Activated effector memory CD4-positive, alpha-beta T cell treated with Interleukin-2 at 50 U/mL for 16 hours (primary cell): ENCODE measurements around the gene KCP.

Experiments used
- DNase-seq: peaks from one replicate; pipeline ENCODE4 v3.0.0-alpha.2; 2020

The KCP gene

GRCh38 chr7:128854396-128854795, 56.1 kb downstream of the KCP start:
- no peak for DNase-seq

- DNase-seq, result no peak
Measured at GRCh38 chr7:128853799-128854198, 56.7 kb downstream of the KCP start.

GRCh38 chr7:128852537-128853254, 57.8 kb downstream of the KCP start:
- no peak for DNase-seq

GRCh38 chr7:128849804-128850490, 60.6 kb downstream of the KCP start:
- no peak for DNase-seq

- DNase-seq, result no peak
Measured at GRCh38 chr7:128849156-128849515, 61.4 kb downstream of the KCP start.

- DNase-seq, result no peak
Measured at GRCh38 chr7:128848289-128849155, 62.0 kb downstream of the KCP start.

GRCh38 chr7:128847721-128848211, 62.7 kb downstream of the KCP start:
- DNase-seq, result no peak

GRCh38 chr7:128846781-128847444, 63.6 kb downstream of the KCP start:
- no peak for DNase-seq

- DNase-seq, result no peak
Measured at GRCh38 chr7:128845987-128846386, 64.5 kb downstream of the KCP start.

- DNase-seq, result no peak
Measured at GRCh38 chr7:128845475-128845874, 65.0 kb downstream of the KCP start.

- DNase-seq, result no peak
Measured at GRCh38 chr7:128844777-128845311, 65.7 kb downstream of the KCP start.

- DNase-seq, result no peak
Measured at GRCh38 chr7:128843938-128844621, 66.4 kb downstream of the KCP start.

- DNase-seq, result no peak
Measured at GRCh38 chr7:128842674-128843641, 67.6 kb downstream of the KCP start.

- peak; percentile 34 for DNase-seq
Measured at GRCh38 chr7:128841921-128842673, 68.4 kb downstream of the KCP start.

GRCh38 chr7:128841171-128841690, 69.3 kb downstream of the KCP start:
- DNase-seq, result no peak

- no peak for DNase-seq
Measured at GRCh38 chr7:128840326-128841170, 70.0 kb downstream of the KCP start.

- no peak for DNase-seq
Measured at GRCh38 chr7:128839751-128840177, 70.7 kb downstream of the KCP start.

- DNase-seq, result no peak
Measured at GRCh38 chr7:128838981-128839731, 71.4 kb downstream of the KCP start.
